ENCODE data around the gene RASL10A.

GRCh38 chr22:29316141-29316828 lies 788 bp upstream of the RASL10A start:
- TF ChIP-seq EZH2phosphoT487 (IDR thresholded peaks at IDR 0.05; ENCODE audit: borderline replicate concordance, low read depth, low read length) = no peak
- no peak for TF ChIP-seq CTCF (conservative IDR thresholded peaks at IDR 0.05; ENCODE audit: low read length)
